GM12873 (cell line): ENCODE measurements around the gene PLA2G2E.

Source experiments
- TF ChIP-seq, protein P1 (sequence below): IDR thresholded peaks from 2 replicates; pipeline ENCODE4 v1.5.1; 2012; ENCODE audit warnings: low read depth, mild to moderate bottlenecking, moderate library complexity, low read length, control low read depth; ENCODE audit not compliant: insufficient read depth; ENCODE audit errors: missing control alignments

Gene PLA2G2E

GRCh38 chr1:19942657-19943056 lies 19.2 kb upstream of the PLA2G2E start:
- TF ChIP-seq, protein P1, sequence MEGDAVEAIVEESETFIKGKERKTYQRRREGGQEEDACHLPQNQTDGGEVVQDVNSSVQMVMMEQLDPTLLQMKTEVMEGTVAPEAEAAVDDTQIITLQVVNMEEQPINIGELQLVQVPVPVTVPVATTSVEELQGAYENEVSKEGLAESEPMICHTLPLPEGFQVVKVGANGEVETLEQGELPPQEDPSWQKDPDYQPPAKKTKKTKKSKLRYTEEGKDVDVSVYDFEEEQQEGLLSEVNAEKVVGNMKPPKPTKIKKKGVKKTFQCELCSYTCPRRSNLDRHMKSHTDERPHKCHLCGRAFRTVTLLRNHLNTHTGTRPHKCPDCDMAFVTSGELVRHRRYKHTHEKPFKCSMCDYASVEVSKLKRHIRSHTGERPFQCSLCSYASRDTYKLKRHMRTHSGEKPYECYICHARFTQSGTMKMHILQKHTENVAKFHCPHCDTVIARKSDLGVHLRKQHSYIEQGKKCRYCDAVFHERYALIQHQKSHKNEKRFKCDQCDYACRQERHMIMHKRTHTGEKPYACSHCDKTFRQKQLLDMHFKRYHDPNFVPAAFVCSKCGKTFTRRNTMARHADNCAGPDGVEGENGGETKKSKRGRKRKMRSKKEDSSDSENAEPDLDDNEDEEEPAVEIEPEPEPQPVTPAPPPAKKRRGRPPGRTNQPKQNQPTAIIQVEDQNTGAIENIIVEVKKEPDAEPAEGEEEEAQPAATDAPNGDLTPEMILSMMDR = no peak

GRCh38 chr1:19942088-19942487 lies 18.7 kb upstream of the PLA2G2E start:
- TF ChIP-seq, protein P1 = no peak

DNA sequence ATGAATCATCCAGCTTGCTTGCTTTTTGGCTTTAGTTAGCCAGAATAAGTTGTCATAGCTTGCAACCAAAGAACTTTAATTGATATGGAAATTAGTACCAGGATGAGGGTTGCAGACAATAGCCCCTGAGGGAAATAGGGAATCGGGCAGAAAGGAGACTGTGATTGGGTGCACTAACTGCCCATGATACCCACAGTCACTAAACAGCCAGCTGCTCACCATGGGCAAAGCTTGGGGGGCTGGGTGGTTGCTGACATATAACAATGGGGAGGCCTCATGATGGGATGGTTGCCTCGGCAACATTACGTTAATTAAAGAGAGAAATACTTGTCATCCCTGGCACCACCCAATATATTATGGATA lies 17.8 kb upstream of the PLA2G2E start:
- TF ChIP-seq, protein P1 = no peak

- TF ChIP-seq, protein P1 = no peak
Observed at GRCh38 chr1:19940486-19941205, 17.2 kb upstream of the PLA2G2E start.

DNA sequence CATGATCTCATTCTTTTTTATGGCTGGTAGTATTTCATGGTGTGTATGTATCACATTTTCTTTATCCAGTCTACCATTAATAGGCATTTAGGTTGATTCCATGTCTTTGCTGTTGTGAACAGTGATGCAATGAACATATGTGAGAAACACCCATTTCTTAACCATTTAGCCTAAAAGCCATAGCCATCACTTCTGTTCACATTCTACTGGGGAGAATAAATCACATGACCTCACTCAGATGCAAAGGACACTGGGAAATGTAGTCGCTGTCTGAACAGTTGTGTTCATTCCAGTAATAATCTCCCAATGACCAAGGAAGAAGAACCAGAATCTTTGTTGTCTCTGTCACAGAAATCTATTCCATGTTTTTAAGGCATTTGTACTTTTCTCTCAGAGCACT lies 15.1 kb upstream of the PLA2G2E start:
- TF ChIP-seq, protein P1 = no peak

DNA sequence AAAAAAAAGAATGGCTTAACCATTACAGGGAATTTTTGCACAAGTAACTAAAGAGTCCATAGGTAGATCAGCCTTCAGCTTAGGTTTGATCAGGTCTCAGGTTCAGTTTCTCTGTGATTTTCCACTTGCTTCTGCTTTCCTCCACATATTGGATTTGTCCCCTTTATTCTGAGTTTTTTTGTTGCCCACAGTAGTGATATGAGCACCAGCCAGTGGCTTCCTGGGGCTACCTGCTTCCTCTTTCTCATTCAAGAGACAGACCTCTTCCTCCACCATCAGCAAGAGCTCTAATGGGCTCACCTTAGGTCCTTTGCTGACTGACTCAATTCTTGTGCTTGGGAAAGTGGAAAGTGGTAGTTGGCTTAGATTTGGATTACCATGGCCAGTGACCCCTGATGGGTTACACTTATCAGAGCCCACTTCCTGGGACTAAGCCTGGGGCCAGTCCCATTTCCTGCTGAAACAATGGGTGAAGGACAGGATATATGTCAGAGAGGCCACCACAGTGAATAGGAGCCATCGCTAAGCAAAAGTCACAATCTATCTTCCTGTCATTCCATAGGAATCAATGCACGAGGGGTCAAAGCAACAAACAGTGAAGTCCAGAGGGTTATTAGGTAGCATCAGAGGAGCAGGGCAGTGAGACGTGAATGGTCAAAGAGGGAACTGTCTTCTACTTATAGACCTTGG lies 12.8 kb upstream of the PLA2G2E start:
- TF ChIP-seq, protein P1 = no peak

DNA sequence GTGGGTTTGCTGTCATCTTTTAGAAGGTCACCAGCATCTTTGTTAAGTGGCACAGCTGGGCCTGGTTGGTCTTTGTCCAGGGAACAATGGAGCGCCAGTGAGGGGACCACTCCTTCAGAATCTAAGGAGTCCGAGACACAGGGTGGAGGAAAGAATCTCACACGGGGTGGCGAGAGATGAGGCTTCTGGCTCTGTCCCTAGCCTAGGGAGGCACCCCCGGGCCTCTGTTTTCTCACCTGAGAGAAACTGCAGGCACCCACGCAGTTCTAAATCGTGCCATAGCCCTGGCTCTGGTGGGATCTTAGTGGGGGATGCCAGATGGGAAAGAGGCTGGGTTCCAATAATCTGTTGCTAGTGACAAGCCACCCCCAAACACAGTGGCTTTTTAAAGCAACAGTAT lies 10.9 kb upstream of the PLA2G2E start:
- TF ChIP-seq, protein P1 = no peak
